Measurements from ENCODE around the gene MAB21L4.

The MAB21L4 gene

DNA sequence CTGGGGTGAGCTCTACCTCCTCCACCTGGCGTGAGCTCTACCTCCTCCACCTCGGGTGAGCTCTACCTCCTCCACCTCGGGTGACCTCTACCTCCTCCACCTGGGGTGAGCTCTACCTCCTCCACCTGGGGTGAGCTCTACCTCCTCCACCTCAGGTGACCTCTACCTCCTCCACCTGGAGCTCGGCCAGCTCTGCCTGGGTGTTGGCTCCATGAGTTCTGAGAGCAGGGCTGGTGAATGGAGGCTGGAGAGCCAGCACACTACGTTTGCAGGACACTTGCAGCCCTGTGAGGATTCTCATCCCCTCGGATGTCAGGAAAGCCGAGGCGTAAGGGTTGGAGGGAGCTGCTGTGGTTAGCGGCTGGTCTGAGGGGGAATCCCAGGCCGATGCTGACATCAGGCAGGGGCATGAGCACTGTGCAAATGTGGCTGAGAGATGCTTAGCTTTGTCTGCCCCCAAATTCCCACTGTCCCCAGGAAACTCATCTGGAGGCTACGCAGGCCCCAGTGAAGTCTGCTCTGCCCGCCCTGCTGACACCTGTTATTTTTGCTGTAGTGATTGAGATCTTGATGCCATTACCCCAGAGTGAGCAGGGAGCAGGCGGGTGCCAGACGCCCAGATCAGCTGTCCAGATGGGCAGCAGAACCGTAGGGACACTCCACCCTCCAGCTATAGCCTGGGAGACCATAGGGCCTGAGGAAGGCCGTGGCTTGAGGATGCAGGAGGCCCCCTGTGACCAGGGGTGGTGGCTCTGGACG, 13.4 kb upstream of the MAB21L4 start:
- no peak for DNase-seq

DNA sequence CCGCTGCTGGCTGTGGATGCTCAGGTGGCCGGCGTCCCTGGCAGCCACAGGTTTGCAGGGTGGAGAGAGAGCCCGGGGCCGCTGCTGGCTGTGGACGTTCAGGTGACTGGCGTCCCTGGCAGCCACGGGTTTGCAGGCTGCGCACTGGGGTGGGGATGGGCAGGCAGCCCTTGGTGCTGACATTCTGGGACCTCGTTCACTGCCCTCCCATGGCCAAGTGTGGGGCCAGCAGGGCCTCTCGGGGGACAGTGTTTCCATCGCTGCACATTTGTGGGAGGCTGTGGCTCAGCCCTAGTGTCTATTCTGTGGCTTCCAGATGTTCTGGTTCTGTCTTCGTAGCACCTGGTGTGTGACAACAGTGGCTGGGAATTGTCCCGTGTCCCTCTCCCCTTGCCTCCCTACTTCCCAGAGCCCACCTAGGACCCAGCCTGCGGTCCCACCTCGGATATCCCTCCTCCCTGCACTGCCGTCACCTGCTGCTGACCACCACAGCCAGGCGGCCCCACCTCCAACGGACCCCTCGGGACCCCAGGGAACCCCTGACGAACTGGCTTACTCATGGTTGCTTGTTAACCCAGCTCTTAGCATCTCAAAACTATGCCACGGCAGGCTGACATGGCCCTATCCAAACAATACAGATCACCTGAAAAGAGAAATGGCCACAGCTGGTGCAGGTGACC, 11.1 kb upstream of the MAB21L4 start:
- DNase-seq = no peak

DNA sequence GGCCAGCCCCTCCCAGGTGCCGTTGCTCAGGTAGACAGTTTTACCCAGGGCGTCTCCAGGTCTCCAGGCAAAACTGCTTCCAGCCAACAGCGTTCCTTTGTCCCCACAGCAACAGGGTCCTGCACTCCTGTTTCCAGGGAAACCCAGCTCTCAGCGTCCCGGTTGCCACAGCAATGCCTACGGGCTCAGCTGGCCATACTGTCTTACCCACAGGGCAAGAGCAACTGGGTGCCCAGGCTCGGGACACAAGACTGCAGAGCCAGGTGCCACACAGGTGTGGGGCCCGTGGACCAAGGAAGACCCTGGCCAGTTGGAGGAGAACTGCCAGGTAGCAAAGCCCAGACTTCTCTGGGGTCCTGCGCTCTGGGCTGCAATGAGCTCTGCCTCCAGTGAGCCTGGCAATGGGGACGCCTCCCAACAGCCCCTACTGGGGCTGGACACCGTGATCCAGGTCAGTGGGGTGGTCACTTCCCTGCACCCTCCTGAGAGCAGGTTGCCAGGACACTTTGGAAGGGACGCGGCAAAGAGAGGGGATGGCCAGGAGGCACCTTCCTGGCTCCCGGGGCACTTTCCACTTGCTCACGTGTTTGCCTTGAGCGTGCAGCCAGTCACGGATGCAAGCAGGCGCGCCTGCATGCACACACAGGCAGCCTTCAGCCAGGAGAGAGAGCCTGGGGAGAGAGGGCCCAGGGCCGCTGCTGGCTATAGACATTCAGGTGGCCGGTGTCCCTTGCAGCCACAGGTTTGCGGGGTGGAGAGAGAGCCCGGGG, 10.4 kb upstream of the MAB21L4 start, which contains the start of gene CROCC2:
Gene CROCC2, plus strand, starts transcription at position 196 of the 770 bp plus-strand sequence. Its CDS starts 178 bp downstream, at position 374.
- peak in 2 of 3 experiments; percentile 65 to 87 for DNase-seq

DNA sequence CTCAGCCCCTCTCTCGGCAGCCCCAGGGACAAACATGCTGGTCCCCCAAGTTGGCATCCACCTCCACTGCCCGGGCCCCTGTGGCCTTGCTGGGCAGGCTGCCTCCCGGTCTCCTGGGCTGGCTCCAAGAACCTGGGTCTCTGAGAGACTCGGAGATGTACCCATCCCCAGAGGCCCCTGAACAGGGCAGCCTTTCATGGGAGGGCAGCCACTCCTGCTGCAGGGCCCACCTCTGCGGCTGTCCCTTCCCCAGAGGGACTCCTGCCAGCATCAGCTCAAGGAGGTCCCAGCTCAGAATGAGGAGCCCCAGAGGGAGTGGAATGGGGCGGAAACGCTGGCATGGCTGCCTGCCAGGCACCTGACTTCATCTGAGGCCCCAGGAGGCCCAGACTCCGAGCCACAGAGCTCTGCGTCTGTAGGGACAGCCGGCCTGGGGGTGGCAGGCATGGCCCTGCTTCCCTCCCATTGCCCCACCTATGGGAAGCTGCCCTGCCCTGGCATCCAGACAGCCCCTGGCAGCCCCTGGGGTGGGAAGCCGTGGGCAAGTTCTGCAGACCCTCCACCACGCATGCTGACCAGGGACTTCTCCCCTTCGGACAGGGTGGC, 9.3 kb upstream of the MAB21L4 start:
- peak in 2 of 3 experiments; percentile 19 to 24 for DNase-seq

DNA sequence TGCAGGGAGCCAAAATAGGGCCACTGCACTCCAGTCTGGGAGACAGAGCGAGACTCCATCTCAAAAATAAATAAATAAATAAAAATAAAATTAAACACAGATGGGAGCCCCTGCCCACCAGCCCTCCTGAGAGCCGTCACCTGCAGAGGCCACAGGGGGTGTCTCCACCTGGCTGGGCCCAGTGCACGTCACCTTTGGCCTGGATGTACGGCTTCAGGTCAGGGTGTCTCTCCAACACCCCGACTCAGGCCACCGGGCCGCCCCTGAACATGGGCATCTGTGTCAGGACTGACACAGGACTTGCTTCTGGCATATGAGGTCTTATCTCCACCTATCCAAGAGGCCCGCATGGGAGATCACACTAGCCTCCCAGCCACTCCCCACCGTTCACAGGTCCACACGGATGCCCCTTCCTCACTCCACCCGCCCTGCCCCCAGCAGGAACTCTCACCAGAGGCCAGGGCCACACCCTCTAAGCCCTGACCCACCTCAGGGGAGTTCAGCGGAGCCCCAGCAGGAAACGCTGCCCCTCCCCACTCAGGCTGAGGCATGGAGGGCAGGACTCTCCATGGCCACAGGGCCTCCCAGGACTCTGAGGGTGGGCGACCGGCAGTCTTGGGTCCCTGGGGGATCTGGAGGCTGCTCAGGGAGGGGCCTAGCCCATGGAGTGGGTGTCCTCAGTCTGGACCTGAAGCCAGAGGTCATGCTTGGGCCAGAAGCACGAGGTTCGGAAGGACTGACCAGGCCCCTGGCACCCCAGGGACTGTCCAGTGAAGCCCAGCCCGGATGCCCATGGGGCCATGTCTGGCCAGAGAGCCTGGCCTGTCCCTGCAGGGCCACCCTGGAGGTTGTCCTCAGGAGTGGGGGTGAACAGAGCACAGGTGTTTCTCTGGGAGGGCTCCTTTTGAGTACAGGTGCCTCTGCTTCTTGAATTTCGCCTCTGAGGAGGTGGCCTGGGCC, 8.5 kb upstream of the MAB21L4 start:
- DNase-seq = no peak

DNA sequence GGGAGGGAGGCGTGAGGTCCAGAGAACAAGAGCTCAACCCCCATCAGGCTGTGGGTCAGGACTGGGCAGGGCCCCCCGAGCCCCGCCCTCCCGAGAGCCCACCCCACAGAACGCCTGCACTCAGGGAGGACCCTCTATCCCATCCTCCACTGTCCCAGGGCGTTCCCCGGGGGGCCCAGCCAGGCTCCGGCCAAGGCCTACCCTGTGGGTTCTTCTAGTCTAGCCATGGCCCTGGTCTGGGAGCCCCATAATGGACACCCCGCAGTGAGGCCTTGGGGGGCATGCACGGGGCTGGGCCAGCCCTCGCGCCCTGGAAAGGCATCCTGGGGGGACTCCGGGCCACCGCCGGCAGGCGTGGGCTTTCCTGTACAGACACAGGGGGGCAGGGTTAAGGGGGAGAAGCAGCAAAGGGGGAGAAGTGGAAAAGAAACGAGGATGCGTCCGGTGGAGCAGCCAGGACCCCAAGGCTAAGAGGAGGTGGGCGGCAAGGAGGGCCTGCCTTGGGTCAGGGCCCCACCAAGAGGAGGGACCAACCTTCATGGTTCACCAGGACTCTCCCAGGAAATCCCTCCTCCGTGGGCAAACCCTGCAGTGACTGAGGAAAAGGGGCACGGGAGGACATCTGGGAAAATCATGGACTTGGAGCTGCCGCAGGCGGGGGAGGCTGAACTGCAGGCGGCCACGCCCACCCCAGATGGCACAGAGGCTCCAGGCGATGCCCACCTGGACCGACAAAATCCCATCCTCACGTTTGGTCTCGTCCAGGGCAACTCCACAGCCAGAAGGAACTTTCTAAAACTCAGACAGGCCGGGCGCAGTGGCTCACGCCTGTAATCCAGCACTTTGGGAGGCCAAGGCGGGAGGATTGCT, 7.5 kb upstream of the MAB21L4 start:
- no peak for DNase-seq

DNA sequence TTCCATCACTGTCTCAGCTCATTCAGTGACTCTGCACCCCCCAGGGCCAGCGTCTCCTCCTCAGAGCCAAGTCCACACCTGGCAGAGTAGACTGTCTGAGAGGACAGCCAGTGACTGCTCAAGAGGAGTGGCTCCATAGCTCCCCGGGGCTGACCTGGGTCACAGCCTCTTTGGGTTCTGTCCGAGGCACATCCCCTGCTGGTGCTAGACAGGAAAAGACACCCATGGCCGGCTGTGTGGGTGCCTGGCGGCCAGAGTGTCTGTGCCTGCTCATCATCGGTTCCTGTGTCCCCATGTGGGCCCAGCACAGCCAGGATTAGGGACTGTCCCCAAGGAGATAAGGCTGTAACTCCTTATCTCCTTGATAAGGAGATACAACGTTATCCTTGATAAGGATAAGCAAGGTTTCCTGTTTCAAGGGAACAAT, 6.7 kb upstream of the MAB21L4 start:
- no peak for DNase-seq

DNA sequence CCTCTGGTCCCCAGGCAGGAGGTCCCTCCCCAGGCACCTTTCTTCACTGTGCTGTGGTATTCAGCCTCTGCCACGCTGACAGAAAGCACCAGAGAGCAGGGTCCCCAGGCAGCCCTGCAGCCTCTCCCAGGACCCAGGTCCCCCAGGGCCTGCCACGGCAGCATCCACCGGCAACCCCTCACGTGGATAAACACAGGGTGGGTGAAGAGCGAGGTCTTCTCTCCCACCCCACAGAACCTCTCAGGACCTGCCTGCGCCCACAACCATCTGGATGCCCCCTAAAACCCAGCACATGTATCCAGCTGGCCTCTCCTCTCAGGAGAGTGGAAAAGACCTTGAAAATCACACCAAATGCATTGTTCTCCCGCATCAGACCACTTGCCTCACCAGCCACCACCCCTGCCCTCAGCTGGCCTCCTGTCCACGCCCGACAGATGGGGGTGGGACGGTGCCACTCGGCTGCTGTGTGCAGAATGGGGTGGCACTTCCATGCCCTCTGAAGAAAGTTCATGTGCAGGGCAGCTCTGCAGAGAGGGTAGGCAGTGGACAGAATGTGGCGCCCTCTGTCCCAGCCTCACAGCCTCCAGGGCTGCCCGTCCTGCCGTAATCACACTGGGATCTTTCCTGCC, 6.1 kb upstream of the MAB21L4 start:
- DNase-seq = no peak

DNA sequence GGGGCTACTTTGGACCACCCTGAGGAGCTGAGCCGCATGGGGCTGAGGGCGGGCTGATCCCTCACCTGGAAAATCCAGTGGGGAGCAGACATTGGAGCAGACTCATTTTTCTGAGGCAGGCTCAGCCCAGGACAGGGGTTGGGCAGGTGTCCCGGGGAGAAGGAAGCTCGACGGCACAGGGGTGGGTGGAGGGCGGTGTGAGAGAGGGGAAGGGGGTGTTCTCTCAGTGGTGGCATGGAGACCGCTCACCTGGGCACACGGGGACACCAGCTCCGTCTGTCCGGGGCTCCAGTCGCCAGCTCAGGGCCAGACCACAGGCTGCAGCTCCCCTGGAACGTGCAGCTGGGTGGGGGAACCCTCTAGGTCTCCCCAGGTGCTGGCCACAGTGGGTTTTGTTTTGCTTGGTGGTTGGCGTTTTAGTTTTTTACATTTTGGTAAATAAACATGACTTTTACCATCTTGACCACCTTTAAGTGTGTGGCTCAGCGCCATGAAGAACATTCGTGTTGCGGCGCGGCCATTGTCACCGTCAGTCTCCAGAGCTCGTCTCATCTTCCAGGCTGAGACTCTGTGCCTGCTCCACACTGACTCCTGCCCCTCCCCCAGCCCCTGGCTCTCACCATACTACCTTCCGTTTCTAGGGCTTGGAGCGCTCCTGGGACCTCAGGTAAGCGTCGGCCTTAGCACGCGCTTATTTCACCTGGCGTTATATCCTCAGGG, 4.3 kb upstream of the MAB21L4 start:
- DNase-seq = no peak

DNA sequence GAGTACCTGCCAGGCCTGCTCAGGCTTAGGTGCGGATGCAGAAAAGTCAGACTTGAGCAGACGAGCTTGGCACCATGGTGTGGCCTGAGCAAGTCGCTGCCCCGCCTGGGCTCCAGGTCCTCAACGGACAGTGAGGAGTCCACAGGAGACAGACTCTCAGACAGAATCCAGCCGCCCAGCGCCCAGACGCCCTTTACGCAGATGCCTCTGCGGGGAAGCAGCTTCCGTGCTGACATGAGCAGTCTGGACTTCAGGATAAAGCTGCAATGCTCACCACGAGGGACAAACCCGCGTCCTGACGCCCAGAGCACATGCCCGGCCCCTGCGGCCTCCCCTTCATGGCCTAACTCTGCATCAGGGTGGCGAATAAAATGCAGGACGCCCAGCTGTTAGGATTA, 3.5 kb upstream of the MAB21L4 start:
- DNase-seq = no peak

DNA sequence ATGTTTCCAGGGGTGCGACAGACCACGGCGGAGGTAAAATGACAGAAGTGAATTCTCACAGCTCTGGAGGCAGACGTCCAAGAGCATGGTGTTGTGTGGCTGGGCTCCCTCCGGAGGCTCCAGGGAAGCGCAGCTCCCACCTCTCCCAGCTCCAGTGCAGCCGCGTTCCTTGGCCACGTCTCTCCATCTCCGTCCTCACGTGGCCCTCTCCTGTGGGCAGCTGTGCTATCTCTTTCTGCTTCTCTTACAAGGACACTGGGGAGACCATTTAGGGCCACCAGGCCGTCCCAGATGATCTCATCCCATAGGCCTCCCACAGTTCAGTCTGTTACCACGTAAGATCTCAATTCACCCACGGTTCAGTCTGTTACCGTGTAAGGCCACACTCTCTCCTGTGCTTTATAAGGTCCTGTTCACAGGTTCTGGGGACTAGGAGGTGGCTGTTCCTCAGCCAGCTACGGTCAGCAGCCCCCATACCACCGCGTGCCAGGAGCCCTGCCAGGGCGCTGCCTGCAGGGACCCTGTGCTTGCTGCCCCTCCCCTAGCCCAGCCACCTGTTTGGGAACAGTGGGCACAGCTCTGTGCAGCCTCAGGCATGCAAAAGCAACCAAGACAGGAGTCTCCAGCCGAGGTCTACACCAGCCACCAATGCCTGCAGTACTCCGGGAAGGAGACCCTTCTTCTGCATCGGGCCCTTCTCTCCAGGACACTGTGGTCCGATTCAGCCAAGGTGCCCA, 2.9 kb upstream of the MAB21L4 start:
- no peak for DNase-seq

DNA sequence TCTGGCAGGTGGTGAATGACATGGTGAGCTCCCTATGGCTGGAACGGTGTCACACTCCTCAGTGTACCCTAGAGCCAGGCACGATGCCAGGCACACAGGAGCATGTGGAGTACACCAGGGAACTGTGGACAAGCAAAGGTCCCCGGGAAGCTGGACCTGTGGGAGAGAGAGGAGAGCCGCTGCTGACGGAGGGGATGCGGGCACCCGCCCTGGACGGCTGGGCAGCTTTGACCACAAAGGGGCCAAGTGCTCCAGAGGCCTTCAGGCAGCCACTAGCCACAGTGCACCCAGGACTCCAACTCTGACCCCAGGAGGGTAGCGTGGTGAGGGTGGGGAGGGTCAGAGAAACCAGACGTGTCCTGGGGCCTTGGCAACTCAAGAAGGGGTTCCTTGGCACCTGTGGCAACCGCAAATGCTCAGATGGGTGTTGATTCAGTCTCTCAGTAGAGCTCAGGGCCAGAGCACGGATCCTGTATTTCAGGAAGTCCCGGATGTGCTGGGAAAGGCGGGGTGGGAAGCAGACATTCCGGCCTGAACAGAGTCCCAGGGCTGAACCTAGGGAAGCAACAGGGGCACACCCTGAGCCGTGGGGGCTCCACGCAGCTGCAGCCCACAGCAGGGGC, 2.3 kb upstream of the MAB21L4 start:
- no peak for DNase-seq

DNA sequence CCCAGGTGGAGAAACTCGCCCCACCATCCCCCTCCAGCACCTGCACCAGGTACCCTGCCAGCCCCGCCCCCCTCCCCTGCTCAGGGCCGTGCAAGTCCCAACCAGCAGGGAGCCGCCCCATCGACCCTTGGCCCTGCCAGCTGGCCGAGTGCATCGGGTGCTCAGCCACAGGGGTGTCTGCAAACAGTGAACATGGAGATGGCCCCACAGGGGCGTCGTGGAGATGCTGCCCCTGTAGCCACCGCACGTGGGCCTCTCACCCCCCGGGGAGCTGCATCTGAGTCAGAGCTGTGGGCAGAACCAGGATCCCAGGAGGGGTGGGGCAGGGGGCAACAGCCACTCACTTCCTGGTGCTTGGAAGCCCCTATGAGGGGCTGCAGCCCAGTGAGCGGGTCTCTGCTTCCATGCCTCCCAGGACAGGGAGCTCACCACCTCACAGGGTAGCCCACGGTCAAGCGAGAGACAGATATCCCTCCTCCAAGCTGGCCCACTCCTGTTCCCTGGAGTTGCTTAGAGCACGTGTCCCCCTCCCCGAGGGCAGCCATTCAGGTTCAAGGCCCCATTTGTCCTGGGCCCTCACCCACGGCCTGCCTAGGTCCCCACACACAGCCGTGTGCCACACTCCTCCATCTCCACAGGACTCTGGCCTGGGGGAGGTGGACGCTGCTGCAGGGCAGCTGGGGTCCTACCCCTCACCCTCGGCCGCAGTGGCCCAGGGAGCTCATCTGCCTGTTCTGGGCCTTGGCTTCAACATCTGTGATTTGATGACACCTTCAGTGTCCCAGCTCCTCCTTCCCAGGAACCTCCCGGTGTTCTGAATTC, 1.1 kb upstream of the MAB21L4 start:
- DNase-seq = peak in 2 of 3 experiments; percentile 72 to 84

DNA sequence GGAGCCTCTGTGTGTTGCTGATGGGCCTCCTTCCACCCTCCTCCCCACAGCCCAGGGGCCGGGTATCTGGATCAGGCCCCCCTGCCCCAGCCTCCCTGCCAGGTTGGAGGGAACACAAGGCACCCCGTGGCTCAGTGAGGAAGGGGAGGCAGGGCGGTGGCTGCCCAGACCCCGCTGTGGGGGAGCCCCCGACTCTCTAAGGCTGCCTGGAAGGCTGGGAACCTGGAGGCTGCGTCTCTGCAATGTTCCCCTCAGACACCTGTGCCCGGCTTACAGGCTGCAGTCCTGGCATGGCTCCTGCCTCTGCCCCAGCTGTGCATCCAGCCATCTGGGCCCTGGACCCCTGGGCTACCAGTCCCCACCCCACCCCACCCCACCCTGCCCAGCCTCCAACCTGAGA, 438 bp upstream of the MAB21L4 start:
- DNase-seq = no peak

DNA sequence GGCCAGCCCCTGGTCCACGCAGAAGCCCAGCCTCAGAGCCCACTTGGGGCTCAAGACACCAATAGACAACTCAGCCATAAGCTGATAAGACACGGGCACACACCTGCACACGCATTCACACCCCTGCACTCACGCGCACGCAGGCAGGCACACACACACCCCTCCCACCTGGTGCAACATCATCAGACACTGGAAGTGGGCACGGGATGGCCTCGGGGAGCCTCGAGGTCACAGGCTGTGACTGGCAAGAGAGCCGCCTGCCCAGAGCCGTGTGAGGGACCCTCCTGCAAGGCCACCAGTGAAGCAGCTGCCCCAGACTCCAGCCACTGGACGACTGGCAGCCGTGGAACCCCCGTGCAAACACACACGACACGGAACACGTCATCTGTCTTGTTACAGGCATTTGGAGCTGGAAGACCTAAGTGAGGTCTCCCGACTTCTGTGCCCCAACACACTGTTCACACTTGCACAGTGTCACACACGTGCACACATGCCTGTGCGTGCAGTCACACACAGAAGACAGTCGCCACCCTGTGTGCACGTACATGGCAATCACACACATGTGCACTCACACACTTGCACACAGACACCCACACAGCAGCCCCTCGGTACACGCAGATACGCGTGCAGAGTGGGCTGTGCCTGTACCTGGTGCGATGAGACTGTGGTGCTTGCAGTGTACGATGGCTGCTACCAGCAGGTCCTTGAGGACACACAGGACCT, 959 bp downstream of the MAB21L4 start:
- DNase-seq = no peak

DNA sequence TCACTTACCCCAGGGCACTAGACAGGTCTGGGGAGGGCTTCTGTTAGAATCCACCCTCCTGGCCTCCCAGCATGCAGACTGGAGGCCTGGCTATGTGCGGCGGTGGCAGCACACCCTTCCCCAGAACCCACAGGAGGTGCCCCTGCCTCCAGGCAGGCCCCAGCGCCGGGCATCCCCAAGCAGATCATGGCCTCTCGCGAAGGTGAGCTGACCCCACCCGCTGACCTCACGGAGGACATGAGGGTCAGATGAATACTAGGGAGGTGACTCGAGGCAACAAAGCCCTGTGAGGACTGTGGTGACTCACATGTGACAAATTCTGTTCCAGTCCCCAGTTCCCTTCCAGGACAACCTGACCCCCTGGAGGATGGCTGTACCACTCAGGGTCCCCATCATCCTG, 1.9 kb downstream of the MAB21L4 start:
- DNase-seq = no peak

DNA sequence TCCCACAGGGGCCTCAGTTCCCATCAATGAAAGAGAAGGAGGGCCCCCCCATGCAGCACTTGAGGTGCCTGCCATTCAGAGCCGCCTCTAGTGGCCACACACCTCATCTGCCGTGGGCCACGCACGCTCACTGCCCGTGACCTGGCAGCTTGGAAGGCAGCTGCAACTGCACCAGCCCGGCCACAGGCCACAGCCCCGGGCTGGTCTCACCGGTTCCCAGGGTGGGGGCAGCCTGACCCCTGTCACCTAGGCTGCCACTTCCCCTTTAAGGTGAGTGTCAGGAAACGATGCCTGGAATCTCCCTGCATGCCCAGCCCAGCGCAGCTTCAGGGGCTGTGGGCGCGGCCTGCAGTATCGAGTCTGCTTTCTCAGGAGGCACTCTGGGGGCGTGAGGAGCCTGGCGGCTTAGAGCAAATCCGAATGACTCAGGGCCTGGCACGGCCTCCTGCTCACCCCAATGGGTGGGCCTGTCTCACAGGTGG, 2.6 kb downstream of the MAB21L4 start:
- no peak for DNase-seq
